ENCODE results near the gene RPTOR.

RPTOR gene

DNA sequence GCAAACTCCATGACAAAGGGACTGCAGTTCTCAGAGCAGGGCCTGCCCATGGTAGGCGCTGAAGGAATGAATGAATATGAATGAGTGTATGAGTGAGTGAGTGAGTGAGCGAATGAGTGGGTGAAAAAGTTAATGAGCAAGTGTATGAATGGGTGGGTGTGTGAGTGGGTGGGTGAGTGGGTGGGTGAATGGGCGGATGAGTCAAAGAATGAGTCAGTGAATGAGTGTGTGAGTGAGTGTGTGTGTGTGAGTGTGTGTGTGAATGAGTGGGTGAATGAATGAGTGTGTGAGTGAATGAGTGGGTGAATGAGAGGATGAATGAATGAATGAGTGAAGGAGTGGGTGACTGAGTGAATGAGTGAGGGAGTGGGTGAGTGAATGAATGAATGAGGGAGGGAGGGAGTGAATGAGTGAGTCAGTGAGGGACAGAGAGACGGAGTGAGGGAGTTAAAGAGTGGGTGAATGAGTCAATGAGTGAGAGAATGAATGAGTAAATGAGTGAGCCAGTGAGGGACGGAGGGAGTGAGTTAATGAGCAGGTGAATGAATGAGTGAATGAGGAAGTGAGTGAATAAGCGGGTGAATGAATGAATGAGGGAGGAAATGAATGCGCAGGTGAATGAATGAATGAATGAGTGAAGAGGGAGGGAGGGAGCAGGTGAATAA is 435.9 kb downstream of the RPTOR start:
- DNase-seq (ENCODE audit: low spot score) = no peak

- no peak for DNase-seq (ENCODE audit: low spot score)
Observed at GRCh38 chr17:80981062-80981902, 436.6 kb downstream of the RPTOR start.

DNA sequence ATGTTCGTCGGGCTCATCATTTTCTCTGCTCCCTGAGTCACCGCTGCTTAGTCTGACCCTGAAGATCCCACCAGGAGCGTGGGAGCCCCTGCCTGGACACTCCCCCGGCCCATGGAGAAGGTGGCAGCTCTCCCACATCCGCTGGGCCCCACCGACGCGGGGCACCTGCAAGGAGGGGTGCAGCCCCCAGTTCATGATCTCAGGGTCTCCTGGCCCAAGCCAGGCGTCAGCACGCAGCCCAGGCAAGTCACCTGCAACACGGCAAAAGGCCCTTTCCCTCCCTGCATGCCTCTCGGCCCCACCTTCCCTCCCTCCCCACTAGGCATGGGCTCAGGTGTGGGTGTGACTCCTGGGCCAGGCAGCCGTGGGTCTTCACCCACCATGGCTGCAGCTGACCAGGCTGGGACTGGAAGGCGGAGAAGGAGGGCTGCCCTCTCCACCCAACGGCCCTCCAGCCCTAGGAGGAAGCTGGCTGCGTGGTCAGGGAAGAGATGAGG is 437.3 kb downstream of the RPTOR start:
- DNase-seq (ENCODE audit: low spot score) = no peak

- no peak for DNase-seq (ENCODE audit: low spot score)
Observed at GRCh38 chr17:80982426-80982974, 437.9 kb downstream of the RPTOR start.

DNA sequence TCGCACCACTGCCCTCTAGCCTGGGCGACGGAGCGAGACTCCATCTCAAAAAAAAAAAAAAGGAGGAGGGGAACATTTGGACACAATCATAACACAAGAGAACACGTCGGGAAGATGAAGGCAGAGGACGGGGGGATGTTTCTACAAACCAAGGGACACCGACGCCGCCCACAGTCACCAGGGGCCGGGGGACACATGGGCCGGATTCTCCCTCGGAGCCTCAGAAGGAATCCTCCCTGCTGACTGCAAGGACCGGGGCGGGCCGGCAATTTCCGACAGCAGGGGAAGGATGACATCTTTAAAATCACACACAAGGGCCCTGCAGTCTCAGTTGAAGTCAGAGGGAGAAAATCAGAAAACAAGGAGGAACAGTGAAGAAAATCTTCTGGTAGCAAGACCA is 438.9 kb downstream of the RPTOR start:
- no peak for DNase-seq (ENCODE audit: low spot score)

DNA sequence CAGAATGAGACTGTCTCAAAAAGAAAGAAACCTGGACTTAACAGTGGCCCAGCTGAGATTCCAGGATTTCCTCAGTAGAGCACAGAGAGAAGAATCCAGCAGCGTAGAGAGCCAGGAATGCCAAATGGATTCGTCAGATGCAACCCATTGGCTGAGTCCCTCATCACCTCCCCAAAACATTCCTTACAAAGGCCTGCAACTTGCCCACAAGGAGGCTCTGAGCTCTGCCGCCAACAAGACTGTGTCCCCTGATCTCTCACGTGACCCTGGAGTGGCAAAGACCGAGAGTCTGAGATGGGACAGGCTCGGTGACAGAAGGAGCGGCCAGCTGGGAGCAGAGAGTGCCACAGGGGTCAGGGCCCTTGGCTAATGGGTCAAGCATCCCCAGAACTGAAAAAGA is 440.1 kb downstream of the RPTOR start:
- no peak for DNase-seq (ENCODE audit: low spot score)

- DNase-seq (ENCODE audit: low spot score) = no peak
Observed at GRCh38 chr17:80986046-80986445, 441.4 kb downstream of the RPTOR start.

GRCh38 chr17:80986816-80987475 is 442.3 kb downstream of the RPTOR start:
- no peak for DNase-seq (ENCODE audit: low spot score)

DNA sequence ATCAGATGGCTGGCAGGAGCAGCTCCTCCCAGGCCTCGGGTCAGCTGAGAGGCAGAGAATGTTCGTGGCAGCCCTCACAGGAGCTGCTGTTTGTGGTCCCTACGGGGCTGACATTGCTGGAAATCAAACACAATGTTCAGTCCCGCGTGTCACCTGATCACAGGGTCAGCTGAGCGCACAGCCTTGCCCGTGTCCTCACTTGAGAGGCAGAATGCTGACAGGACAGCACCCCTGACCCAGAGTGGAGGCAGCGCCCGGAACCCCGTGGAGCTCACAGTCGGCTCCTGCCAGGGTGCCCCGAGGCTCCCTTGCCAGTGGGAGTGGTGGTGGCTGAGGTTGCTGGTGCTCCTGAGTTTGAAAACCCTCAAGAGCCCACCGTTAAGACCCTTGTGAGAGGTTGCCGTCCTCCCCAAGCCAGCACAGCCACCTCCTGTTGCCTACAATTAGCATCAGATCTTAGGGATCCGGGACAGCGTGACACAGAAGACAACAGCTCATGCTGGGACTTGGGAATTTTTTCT is 443.4 kb downstream of the RPTOR start:
- no peak for DNase-seq (ENCODE audit: low spot score)

GRCh38 chr17:80989586-80989913 is 444.9 kb downstream of the RPTOR start:
- no peak for DNase-seq (ENCODE audit: low spot score)

DNA sequence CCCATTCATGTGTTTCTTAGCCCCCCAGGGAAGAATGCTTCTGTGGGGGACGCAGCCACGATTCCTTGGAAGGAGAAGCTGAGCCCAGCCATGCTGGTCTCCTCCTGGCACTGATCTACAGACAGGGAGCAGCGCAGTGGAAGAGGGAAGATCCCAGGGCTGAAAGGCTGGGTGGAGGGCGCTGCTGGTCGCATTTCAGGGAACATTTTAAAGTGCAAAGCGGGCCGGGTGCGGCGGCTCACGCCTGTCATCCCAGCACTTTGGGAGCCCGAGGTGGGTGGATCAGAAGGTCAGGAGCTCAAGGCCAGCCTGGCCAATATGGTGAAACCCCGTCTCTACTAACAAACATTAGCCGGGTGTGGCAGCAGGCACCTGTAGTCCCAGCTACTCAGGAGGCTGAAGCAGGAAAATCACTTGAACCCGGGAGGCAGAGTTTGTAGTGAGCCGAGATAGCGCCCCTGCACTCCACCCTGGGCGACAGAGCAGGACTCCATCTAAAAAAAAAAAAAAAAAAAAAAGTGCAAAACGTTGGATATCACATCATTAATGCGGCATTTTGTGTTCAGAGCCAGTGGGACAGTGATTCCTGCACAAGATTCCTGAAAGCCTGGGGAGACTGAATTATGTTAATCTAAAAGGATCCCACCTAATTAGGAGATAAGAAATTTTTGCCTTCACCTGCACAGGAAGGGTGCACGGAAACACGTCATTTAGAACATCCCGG is 446.4 kb downstream of the RPTOR start:
- no peak for DNase-seq (ENCODE audit: low spot score)

DNA sequence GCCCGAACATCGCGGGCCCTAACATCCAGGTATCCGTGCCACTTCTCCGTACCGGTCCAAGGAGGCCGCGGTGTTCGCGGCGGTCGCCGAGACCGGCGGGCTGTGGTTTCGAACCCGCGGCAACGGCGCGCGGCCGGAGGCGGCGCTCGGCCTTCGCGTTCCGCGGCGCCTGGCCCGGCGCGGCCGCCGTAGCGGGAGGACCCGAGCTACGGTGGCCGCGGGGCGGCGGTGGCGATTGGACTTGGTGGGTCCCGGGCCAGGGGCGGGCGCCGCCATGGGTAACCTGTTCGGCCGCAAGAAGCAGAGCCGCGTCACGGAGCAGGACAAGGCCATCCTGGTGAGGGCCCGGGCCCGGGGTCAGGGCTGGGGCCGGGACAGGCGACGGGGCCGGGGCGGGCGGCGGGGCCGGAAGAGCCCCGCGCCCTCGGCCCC is 447.0 kb downstream of the RPTOR start, which contains the start of gene CHMP6:
Gene CHMP6, plus strand, starts transcription at position 197 of the 432 bp plus-strand sequence. Its CDS starts 78 bp downstream, at position 275.
- no peak for DNase-seq (ENCODE audit: low spot score)

DNA sequence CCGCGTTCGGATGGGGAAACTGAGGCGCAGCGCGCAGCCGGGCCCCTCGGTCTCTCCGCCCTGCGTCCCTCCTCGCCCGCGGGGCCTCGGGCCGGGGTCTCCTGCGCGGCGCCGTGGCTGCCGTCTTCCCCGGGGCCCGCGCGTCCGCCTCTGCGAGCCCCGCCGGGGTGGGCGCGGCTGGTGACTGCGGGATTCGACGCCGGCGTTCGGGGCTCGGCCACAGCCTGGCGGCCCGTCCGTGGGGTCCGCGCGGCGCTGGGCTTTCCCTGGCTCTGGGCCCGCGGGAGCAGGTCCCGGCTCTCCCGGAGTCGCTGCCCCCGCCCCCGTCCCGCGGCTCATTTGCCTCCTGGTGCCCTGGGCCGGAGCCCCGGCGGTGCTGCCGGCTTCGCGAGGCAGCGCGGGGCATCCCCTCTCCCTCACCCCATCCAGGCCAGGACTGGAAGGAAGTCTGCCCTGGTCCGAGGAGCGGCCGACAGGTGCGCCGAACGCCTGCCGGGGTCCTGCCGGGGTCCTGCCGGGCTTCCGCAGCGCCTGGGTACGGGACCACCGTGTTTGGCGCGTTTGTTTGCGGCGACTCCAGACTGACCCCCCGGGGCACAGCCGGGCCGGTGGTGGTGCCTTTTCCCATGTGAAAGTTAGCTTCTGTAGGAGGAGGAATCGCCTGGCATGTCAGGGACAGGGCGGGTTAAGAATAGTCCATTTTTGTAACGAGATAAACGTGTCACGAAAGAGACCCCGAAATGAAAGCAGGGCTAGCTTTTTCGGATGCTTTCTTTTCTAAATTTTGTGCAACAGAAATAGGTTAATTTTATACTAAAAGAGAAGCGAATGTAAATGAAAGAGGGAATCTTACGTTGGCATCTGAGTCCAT is 447.7 kb downstream of the RPTOR start:
- no peak for DNase-seq (ENCODE audit: low spot score)

- DNase-seq (ENCODE audit: low spot score) = no peak
Observed at GRCh38 chr17:80992948-80993624, 448.4 kb downstream of the RPTOR start.

GRCh38 chr17:80995131-80995530 is 450.5 kb downstream of the RPTOR start:
- no peak for DNase-seq (ENCODE audit: low spot score)

- DNase-seq (ENCODE audit: low spot score) = no peak
Observed at GRCh38 chr17:80996422-80997305, 452.0 kb downstream of the RPTOR start.

GRCh38 chr17:80997424-80998117 is 452.9 kb downstream of the RPTOR start:
- no peak for DNase-seq (ENCODE audit: low spot score)

DNA sequence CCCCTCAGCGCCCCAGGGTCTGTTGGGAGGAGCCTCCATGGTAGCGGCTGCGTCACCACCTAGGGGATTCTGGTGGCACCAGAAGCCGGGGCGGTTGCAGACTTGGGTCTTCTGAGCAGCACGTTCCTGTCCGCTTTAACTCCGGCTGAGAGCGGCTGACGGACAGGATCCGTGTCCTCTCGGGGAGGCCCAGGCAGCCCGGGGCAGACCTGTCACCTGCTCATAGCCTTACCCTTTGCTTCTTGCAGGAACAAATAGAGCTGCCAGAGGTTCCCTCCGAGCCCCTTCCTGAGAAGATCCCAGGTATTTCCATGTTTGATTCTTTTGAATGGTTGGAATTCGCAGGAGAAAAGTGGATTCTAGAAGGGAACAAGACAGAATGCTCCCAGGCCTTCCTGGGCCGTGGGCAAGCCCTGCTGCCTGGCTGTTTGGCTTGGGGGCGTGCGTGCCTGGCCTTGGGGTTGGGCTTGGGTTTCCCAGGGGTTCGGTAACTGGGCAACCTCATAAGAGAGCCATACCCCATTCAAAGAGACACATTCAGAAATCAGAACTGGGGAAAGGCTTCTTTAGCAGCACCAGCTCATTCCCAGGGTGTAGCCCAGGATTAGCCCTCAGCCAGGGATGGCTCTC is 453.6 kb downstream of the RPTOR start:
- DNase-seq (ENCODE audit: low spot score) = no peak

Measured in COLO829 (cell line).